SK-N-SH (cell line): ENCODE data around the gene ASTN2. TPM values are rescaled to one million over a fixed set of nuclear protein-coding genes. Genes with fewer than 3 reads are reported as not detected.

Source experiments
- CTCF ChIA-PET: fragments of 300-600, 350-600 bp; formaldehyde crosslinking; extraction: SDS; loops from one replicate; lab custom pipeline; 2021; lab: Yijun Ruan, JAX
- POLR2A ChIA-PET: fragments of 350-600 bp; sonication (Branson Sonifier 250); formaldehyde crosslinking; extraction: SDS; loops from one replicate; lab custom pipeline; 2020; ENCODE audit warnings: antibody characterized with exemption, inconsistent platforms; lab: Yijun Ruan, JAX
- DNase-seq: peaks from one replicate; pipeline ENCODE4 v3.0.0; 2012
- H2AFZ ChIP-seq: fragments of 200-600 bp; sonication (generic); 2 replicates; pipeline ENCODE4 v1.8.1; 2016; ENCODE audit warnings: antibody characterized with exemption, mild to moderate bottlenecking, low read depth
- H3F3A ChIP-seq: fragments of 200-600 bp; sonication (generic); replicated peaks from 2 replicates; pipeline ENCODE3; 2016; ENCODE audit warnings: antibody characterized with exemption, mild to moderate bottlenecking; ENCODE audit not compliant: insufficient read depth
- H3K27ac ChIP-seq, 2 experiments: fragments of 200-500 bp in 1 of 2; fragments of 200-600 bp in 1 of 2; sonication (Bioruptor generic) in 1 of 2; sonication (generic), shearing (Covaris generic) in 1 of 2; 2 replicates each; pipeline versions ENCODE4 v1.5.1 to v1.6.1; 2014 to 2016; ENCODE audit warnings: low read depth in 2 of 2, inconsistent platforms in 1 of 2, low read length in 1 of 2, mild to moderate bottlenecking in 1 of 2, mixed read lengths in 1 of 2
- H3K27me3 ChIP-seq: fragments of 200-600 bp; sonication (generic), shearing (Covaris generic); 2 replicates; pipeline ENCODE4 v1.6.1; 2016; ENCODE audit warnings: mixed run types; ENCODE audit not compliant: insufficient read depth
- H3K36me3 ChIP-seq, 2 experiments: fragments of 200-500 bp in 1 of 2; fragments of 200-600 bp in 1 of 2; sonication (Bioruptor generic) in 1 of 2; sonication (generic) in 1 of 2; replicated peaks in 1 of 2; 2 replicates each; pipeline versions ENCODE3 to v1.5.1; 2014 to 2016; ENCODE audit warnings: low read length in 1 of 2, mild to moderate bottlenecking in 1 of 2; ENCODE audit not compliant: insufficient read depth in 2 of 2, control insufficient read depth in 1 of 2
- H3K4me1 ChIP-seq, 2 experiments: fragments of 200-500 bp in 1 of 2; fragments of 200-600 bp in 1 of 2; sonication (Bioruptor generic) in 1 of 2; sonication (generic), shearing (Covaris generic) in 1 of 2; 2 replicates each; pipeline versions ENCODE4 v1.5.1 to v1.6.1; 2014 to 2016; ENCODE audit warnings: low read depth in 1 of 2, low read length in 1 of 2, mixed run types in 1 of 2; ENCODE audit not compliant: insufficient read depth in 2 of 2, control insufficient read depth in 1 of 2
- H3K4me2 ChIP-seq: fragments of 200-600 bp; sonication (generic), shearing (Covaris generic); 2 replicates; pipeline ENCODE4 v1.6.1; 2017; ENCODE audit warnings: mixed run types
- H3K4me3 ChIP-seq, 2 experiments: fragments of 200-500 bp in 1 of 2; fragments of 200-600 bp in 1 of 2; sonication (Bioruptor generic) in 1 of 2; sonication (generic), shearing (Covaris generic) in 1 of 2; 2 replicates each; pipeline versions ENCODE4 v1.5.1 to v1.8.1; 2014 to 2016; ENCODE audit warnings: low read depth in 2 of 2, inconsistent platforms in 1 of 2, low read length in 1 of 2, mild to moderate bottlenecking in 1 of 2, mixed read lengths in 1 of 2, moderate library complexity in 1 of 2
- H3K79me2 ChIP-seq: fragments of 200-600 bp; sonication (generic); 2 replicates; pipeline ENCODE4 v1.8.1; 2017; ENCODE audit warnings: mild to moderate bottlenecking; ENCODE audit not compliant: insufficient read depth
- H3K9ac ChIP-seq: fragments of 200-600 bp; sonication (generic); 2 replicates; pipeline ENCODE4 v1.6.1; 2017; ENCODE audit warnings: mixed run types
- H3K9me2 ChIP-seq: fragments of 200-600 bp; sonication (generic); 2 replicates; pipeline ENCODE4 v1.6.1; 2017; ENCODE audit warnings: mixed run types
- H3K9me3 ChIP-seq: fragments of 200-600 bp; sonication (generic); 2 replicates; pipeline ENCODE4 v1.6.1; 2017; ENCODE audit warnings: mixed run types, mild to moderate bottlenecking, moderate library complexity
- H4K20me1 ChIP-seq: fragments of 200-600 bp; sonication (generic); 2 replicates; pipeline ENCODE4 v1.6.1; 2017; ENCODE audit warnings: mild to moderate bottlenecking, mixed run types; ENCODE audit not compliant: insufficient read depth
- CHD2 ChIP-seq: fragments of 150-350 bp; IDR thresholded peaks from 2 replicates; pipeline ENCODE4 v1.6.1; 2018; ENCODE audit warnings: low read length; ENCODE audit not compliant: partially characterized antibody
- EP300 ChIP-seq, 2 experiments: IDR thresholded peaks; 2 replicates each; pipeline versions ENCODE4 v1.4.0 to v1.6.1; 2012; ENCODE audit warnings: borderline replicate concordance in 1 of 2, low read depth in 1 of 2, low read length in 1 of 2
- FOXJ3 ChIP-seq: sonication (generic); formaldehyde crosslinking; IDR thresholded peaks from 2 replicates; pipeline ENCODE4 v1.5.1; 2020; ENCODE audit warnings: mild to moderate bottlenecking, missing genetic modification reagents
- FOXM1 ChIP-seq: IDR thresholded peaks from 2 replicates; pipeline ENCODE4 v1.4.0; 2012; ENCODE audit warnings: low read depth, mild to moderate bottlenecking
- GATA2 ChIP-seq: sonication (generic); formaldehyde crosslinking; IDR thresholded peaks from 2 replicates; pipeline ENCODE4 v1.5.0; 2020; ENCODE audit warnings: mild to moderate bottlenecking, missing genetic modification reagents
- JUND ChIP-seq: IDR thresholded peaks from 2 replicates; pipeline ENCODE4 v1.4.0; 2012
- MAX ChIP-seq: IDR thresholded peaks from 2 replicates; pipeline ENCODE4 v1.4.0; 2012; ENCODE audit warnings: low read depth
- MXI1 ChIP-seq: IDR thresholded peaks from 2 replicates; pipeline ENCODE4 v1.6.1; 2012; ENCODE audit warnings: mild to moderate bottlenecking, low read depth, low read length, improper control_type of control experiment
- PBX3 ChIP-seq: IDR thresholded peaks from 2 replicates; pipeline ENCODE4; 2012
- RCOR1 ChIP-seq: fragments of 150-350 bp; IDR thresholded peaks from 2 replicates; pipeline ENCODE4 v1.6.1; 2017; ENCODE audit warnings: antibody characterized with exemption, low read length
- REST ChIP-seq: IDR thresholded peaks from 2 replicates; pipeline ENCODE4 v1.6.1; 2012; ENCODE audit warnings: mild to moderate bottlenecking, low read depth, low read length, moderate library complexity
- RFX5 ChIP-seq: IDR thresholded peaks from 2 replicates; pipeline ENCODE4 v1.6.1; 2012; ENCODE audit warnings: mild to moderate bottlenecking, improper control_type of control experiment, low read length
- RXRA ChIP-seq: IDR thresholded peaks from 2 replicates; pipeline ENCODE4 v1.4.0; 2012; ENCODE audit warnings: low read depth, mild to moderate bottlenecking, borderline replicate concordance
- SIN3A ChIP-seq: IDR thresholded peaks from 2 replicates; pipeline ENCODE4 v1.6.1; 2012; ENCODE audit warnings: low read depth, mild to moderate bottlenecking, low read length, moderate library complexity, borderline replicate concordance
- WGBS: methylation state at CpG from one replicate; pipeline ENCODE4 v1.1.6; 2017; ENCODE audit warnings: low lambda C conversion rate; 5-methylcytosine and 5-hydroxymethylcytosine counted together
- polyA plus RNA-seq, 3 experiments: library from polyadenylated mRNA; depleted of rRNA; stranded (reverse); fragments of >200 nt; gene quantifications; 2 replicates each; pipeline ENCODE4 v1.2.3, GENCODE V29; 2012
- TF ChIP-seq, protein P1 (sequence below): fragments of 200-600 bp; sonication (generic); IDR thresholded peaks from 2 replicates; pipeline ENCODE4 v1.6.1; 2017; ENCODE audit warnings: antibody characterized with exemption, mild to moderate bottlenecking, moderate library complexity

The ASTN2 gene
- polyA plus RNA-seq, 1 of the 3 experiments (the other 2 are of a cell fraction), result 6.6 TPM

DNA sequence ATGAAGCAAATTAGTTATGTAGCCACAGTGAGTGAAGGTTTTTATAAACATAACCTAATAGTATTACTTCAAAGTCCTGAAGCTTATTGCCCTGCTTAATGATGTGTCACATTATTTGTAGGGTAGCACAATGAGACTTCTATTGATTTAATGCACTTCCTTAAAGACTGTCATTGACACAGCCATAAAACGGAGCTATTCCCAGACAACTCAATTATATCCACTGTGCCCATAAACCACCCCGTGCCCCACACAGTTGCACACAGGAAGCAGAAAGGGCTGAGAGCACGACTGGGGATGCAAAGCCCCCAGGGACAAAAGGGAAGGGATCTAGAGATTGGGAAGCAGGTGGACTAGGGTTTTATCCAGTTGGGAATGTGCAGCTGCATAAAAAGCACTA, 690.7 kb downstream of the ASTN2 start:
- Histone ChIP-seq H3K36me3 (peaks cover 0 to 2% of the 10 kb centered on the region in 2 experiments), H3K9ac (no peak overlapping the region), H3K4me2 (no peak overlapping the region), H3K4me3 (no peak overlapping the region), H2AFZ (no peak overlapping the region), H3F3A (no peaks in the 10 kb centered on the region), H3K4me1 (no peaks in the 10 kb centered on the region), H3K27me3 (no peaks in the 10 kb centered on the region), H3K9me2 (no peaks in the 10 kb centered on the region), H4K20me1 (no peaks in the 10 kb centered on the region), H3K9me3 (no peaks in the 10 kb centered on the region), H3K79me2 (no peaks in the 10 kb centered on the region), H3K27ac (no peak overlapping the region)
- POLR2A ChIA-PET, result no interaction called here
- TF ChIP-seq RFX5, result no peak
- no peak for TF ChIP-seq PBX3
- no peak for TF ChIP-seq JUND
- TF ChIP-seq, protein P1, sequence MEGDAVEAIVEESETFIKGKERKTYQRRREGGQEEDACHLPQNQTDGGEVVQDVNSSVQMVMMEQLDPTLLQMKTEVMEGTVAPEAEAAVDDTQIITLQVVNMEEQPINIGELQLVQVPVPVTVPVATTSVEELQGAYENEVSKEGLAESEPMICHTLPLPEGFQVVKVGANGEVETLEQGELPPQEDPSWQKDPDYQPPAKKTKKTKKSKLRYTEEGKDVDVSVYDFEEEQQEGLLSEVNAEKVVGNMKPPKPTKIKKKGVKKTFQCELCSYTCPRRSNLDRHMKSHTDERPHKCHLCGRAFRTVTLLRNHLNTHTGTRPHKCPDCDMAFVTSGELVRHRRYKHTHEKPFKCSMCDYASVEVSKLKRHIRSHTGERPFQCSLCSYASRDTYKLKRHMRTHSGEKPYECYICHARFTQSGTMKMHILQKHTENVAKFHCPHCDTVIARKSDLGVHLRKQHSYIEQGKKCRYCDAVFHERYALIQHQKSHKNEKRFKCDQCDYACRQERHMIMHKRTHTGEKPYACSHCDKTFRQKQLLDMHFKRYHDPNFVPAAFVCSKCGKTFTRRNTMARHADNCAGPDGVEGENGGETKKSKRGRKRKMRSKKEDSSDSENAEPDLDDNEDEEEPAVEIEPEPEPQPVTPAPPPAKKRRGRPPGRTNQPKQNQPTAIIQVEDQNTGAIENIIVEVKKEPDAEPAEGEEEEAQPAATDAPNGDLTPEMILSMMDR, result no peak
- TF ChIP-seq RCOR1, result no peak
- no peak for TF ChIP-seq CHD2
- no peak for TF ChIP-seq RXRA
- no peak for TF ChIP-seq REST
- TF ChIP-seq FOXJ3 (CRISPR knock-in tag), result no peak
- no peak for TF ChIP-seq FOXM1
- no peak for TF ChIP-seq MAX
- TF ChIP-seq MXI1, result no peak
- TF ChIP-seq EP300 (IDR thresholded peaks at IDR 0.05; ENCODE audit: borderline replicate concordance in 1 of 2, low read depth in 1 of 2, low read length in 1 of 2), result no peak
- TF ChIP-seq GATA2, result no peak
- TF ChIP-seq SIN3A, result no peak
- WGBS, result 29% methylated on average over 3 of the region's 3 CpGs
- CTCF ChIA-PET, result interaction anchor here (1.3 to 8.2 kb wide), 2 partner anchors 12 to 20 kb away, joined by 3 to 70 read pairs; no protein-coding TSS in a partner anchor
- DNase-seq, result no peak
